EL (cell line): ENCODE results near the gene ZNF335.
"Not testable (repeated sequence)": the region's sequence is repeated elsewhere in the genome, so short reads cannot be mapped to it uniquely, and the experiment has no call there.

Experiments used
- DNase-seq: peaks from one replicate; pipeline ENCODE4 v3.0.0-alpha.2; 2016

ZNF335 gene

DNA sequence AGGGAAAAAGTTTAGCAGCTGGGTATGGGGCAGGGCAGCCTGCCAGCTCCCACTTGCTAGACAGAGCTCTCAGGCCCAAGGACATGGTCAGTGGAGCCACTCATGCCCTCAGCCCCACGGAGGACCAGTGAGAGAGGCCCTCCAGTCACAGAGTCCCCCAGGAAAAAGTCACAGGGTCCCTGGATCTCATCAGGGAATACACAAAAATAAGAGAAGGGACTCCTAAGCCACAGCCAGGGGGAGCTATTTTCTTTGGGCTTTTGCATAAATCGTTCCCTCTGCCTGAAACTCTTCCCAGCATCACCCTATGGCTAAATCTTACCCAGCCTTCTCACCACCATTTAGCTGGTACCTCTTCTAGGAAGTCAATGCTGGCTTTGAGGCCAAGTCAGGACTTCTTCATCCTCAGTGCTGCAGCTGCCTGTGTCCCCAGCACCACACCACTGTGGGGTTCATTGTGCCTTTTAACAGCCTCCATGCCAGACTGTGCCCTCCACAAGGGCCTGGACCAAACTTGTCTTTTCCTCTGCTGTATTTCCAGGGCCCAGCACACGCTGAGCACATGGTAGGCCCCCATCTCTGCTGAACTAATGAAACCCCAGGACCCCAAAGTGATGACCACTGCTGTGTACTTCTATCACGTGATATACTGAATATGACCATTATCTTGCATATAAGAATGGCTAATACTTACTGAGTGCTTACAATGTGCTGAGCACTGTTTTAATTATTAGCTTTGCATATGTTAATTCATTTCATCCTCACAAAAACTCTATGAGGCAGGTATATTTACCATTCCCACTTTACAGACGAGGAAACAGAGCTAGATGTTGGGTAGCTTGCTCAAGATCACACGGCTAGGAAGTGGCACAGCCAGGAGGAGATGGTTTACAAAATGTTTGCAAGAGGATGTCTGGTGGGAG lies 2.0 kb downstream of the ZNF335 start:
- DNase-seq: peak; percentile 75

DNA sequence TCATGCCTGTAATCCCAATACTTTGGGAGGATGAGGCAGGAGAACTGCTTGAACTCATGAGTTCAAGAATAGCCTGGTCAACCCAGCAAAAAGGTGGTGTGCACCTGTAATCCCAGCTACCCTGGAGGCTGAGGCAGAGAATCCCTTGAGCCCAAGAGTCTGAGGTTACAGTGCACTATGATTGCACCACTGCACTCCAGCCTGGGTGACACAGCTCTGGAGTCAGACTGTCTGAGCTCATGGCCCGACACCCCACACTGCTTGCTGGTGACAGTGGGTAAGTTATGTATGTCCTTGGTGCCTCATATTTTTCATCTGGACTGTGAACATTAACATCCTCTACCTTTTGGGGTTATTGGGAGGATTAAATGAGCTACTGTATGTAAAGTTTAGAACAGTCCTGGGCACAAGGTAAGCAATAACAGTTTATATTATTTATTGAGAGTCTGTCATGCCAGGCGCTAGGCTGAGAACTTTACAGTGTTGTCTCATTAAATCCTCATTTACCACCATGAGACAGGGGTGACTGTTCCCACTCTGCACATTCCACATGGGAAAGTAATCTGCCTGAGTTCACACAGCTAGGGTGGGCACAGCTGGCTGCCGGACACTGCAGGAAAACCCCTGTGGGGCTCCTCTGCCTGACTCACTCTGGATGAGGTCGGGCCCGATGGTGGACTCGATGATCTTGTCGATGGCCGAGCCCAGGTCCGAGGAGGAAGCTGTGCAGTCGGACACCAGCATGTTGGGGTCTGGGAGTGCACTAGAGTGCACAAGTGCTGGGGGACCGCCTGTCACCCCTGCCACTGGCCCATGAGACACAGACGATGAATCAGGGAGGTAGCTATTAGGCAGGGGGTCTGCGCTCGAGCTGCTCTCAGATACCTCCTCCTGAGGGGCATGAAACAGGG lies 2.9 kb downstream of the ZNF335 start:
- peak; percentile 84 for DNase-seq

DNA sequence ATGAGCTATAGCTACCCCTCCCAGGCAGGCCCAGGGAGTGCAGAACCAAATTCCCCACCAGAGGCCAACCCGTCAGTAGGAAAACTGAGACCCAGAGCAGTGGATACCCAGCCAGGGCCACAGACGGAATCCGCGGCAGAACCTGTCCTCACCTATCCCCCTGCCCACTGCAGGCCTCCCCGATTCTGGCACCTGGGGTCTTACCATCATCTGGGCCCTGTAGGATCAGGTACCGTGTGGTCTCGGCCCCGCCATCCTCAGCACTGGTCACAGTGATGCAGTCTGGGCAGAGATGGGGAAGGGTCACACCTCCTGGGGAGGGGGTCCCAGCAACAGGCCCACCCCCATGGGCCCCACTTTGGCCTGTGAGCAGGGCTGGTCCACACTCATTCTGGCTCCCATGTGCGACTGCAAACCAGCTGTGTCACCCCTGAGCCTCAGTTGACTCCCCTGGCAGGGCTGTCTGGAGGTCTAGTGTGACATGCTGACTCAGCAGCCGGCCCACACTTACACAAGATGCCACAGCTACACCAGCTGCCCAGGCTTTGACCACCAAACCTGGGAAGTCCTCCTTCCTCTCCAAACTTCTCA lies 3.8 kb downstream of the ZNF335 start:
- no peak for DNase-seq

DNA sequence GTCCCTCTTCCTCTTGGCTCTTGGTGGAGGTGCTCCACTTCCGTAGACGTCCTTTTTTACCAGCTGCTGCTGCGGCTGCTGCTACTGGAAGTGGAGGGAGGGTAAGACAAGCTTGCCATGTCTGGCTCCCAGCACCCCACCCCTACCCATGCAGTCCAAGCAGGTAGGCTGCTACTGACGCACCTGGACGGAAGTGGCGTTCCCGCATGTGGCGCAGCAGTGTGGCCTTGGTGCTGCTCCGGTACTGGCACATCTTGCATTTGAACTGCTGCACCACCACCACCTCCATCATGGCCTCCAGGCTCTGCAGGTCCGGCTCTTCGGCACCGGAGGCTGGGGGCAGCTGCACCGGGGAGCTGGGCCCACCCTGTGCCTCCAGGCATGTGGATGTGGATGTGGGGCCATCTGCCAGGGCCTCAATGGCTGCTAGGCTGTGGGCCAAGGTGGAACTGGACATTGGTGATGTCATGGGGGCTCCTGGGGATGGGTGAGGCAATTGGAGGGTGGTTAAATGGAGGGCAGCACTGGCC lies 4.4 kb downstream of the ZNF335 start:
- DNase-seq: no peak

DNA sequence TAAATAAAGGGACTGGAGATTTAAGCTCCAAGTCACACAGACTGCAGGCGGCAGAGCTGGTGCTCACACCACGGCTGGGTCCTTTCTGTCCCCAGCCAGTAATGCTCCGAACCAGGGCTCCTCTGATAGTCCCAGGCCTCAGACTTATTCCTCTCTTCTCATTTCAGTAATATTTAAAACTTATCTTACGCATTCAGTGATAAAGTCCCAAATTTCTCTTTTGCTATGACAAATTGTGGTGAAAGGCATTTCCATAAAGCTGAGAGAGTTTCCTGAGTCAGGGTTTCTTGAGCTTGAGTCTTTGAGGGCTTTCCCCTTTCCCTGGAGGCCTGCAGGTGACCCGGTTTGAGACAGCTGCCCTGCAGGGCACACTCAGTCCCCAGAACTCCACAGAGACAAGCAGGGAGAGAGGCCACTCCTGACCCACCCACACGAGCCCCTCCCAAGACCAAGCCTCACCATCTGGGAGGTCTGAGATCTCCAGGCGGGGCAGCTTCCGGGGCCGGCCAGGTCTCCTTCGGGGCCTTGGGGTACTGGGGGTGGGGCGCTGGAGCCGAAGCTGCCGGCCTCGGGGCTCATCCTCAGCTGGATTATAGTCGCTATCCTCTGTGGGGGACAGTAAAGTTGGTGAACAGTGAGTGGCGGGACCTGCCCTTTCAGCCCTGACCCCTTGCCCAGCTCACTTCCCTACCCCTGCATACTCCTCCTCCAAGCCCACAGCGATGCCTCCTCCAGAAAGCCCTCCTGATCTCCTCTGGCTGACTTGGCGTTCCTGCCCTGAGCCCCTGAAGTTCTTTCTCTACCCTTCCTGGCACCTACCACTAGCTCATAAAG lies 6.6 kb downstream of the ZNF335 start:
- no peak for DNase-seq

DNA sequence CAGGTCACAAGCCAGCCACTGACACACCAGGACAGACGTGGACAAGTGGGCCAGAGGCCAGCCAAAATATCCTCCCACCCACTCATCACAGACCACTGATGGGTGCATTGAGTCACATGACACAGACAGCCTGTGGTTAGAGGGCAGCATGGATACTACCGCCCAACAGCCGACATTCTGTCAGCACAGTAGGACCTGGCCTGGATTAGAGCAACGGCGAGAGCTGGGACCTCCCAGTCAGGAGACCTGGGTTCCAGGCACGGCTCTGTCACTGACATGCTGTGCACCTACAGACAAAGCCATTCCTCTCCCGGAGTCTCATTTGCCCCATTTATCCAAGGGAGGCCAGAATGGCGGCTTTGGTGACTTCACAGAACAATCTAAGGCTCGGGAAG lies 8.0 kb downstream of the ZNF335 start:
- no peak for DNase-seq

DNA sequence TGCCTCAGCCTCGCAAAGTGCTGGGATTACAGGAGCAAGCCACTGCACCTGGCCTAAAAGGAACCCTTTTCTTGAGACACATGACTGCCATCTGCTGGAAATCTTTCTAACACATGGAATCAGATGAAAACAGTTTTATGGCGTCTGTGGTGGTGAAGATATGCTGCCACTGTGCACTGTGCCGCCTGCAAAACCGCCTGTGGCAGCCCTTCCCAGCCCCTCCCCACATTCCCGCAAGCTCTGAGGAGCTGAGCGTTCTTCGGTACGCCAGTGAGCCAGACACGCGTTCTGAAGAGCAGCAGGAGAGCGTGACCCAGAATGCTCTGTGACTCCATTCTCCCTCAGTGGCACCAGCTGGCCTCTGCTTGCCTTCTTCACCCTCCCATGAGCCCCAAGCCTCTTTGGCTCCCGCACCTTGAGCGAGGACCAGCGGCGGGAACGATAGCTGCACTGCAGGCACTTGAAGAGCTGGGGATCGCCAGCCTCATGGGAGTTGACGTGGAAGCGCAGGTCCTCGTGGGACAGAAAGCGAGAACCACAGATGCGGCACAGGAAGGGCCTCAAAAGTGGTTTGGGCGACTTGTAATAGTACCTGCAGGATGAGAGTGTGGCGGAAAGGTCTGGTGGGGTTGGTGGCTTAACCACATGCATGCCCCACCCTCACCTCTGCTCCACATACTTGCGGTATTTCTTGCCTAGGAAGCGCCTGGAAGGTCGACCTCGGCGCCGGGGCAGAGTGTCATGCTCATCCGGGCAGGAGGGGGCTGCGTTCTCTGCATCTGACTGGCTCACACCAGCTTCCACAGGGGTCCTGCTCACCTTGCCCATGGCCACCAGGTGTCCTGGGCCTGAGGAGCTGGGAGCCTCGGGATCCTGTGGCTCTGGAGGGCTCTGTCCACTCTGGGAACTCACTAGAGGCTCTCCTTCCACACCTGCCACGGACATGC lies 8.7 kb downstream of the ZNF335 start:
- peak; percentile 36 for DNase-seq

DNA sequence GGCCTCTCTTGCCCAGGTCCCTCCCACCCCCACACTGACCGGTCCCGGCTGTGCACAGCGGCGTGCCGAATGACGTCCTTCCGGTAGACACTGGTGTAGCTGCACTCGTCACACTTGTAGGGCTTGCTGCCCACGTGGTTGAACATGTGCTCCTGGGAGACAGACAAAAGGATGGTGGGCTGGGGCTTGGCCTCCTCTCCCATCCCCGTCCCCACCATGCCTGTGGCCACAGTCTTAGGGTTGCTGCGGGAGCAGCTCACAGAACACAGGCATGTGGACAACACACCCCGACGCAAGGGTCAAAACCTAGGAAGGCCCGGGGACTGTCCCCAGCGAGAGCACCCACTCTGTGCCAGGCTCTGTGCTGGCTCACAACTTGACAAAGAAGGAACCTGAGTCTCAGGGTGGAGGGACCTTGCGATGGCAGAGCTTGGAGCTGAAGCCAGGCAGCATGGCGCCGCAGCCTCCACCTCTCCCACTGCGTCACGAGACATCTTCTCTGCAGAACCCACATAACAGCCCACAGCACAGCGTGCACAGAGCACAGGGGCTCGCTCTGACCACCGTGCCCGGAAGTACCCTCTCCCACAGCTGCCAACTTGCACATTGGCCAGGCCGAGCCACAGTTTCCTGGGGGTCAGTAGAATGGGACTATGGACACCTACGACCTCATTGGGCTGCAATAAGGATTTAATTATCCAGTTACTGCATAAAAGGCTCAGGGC lies 9.8 kb downstream of the ZNF335 start:
- DNase-seq: no peak

DNA sequence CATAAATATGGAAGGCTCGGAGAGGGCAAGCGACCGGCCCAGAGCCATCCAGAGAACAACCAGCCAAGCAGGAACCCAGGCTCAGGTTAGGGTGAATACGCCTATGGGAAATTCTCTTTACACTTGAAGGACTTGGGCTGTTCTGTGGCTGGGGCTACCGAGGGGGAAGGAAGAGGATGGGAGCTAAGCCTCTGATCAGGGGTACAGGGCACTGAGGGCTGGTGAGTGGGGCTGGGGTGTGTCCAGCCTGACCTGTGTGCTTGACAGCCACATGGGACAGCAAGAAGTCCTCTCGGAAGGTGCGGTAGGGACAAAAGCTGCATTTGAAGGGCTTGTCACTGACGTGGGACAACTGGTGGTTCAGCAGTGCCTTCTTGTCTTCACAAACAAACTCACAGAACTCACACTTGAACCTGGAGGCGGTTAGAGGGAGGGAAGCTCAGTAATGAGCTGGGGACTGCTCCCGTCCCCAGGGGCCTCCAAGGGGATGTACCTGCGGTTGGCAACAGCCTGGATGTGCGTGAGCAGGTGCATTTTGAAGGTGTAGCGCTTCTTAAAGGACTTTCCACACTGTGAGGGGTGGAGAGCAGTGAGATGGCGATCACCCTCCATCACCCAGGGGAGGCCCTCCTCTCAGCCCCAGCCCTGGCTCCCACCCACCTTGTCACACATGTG lies 11.9 kb downstream of the ZNF335 start:
- no peak for DNase-seq

DNA sequence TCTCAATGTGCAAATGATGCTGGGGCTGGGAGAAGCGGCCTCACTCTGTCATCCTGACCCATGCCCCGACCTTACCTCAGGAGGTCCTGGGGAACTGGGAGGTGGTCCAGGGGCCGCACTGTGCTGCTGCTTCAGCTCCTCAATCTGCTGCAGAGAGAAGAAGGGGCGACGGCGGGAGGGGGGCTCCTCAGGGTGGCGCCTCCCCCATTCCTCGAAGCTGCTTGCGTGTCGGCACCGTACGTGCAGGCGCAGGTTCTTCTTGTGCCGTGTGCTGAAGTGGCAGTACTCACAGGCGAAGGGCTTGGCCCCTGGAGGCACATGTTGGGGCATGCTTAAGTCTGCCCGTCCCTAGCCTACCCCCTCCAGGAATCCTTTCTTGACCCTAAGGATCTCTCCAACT lies 12.9 kb downstream of the ZNF335 start:
- no peak for DNase-seq

DNA sequence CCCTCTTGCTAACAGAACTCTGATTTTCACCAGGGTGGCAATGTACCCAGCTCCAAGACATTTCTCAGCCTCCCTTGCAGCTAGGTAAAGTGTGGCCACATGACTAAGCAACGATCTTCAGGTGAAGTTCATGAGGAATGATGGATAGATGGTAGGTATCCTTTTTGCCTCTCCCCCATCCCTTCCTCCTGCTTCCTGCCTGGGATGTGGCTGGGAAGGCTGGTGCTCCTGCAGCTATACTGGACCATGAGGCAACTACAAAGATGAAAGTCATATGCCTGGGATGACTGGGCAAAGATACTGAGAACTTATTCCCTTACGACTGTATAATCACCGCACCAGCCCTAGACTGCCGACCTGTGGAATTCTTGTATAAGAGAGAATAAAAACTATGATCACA lies 13.4 kb downstream of the ZNF335 start:
- DNase-seq: no peak

DNA sequence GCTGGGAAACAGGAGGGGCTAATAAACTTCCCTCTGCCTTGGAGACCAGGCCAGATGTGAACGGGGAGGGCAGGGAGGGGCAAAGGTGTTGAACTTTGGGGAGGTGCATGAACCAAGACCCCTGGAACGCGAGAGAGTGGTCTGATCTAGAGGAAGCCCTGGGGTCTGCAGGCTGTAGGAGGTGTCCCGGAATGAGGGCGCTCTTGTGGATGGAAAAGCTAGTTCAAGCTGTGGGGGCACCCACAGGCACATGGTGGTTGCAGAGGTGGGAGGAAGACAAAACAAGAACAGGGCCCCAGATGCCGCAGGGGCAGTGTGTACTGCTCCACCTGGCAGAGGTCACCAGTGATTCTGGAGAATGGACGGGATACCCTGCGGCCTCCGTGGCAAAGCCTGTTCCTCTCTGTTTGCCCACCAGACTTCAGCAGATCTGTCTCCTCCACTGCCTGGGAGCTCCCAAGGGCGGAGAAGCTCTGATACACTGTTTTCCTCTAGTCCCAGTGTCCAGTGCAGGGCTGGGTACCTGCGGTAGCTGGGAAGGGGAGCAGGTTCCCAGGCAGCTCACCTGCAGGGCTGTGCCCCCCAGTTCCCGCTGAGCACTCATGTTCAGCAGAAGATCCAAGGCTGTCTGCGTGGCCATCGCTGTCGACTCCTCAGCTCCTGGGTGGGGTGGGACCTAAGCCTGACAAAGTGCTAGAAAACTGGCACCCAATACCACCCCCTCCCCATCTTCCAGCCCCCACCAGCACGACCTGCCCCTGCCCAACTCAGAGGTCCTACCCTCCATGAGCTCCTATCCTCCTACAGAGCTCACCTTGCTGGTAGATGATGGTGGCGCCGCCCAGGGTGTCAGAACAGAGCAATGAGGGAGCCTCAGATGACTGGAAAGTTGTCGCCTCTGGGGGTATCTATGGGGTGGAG lies 14.7 kb downstream of the ZNF335 start:
- DNase-seq: no peak

DNA sequence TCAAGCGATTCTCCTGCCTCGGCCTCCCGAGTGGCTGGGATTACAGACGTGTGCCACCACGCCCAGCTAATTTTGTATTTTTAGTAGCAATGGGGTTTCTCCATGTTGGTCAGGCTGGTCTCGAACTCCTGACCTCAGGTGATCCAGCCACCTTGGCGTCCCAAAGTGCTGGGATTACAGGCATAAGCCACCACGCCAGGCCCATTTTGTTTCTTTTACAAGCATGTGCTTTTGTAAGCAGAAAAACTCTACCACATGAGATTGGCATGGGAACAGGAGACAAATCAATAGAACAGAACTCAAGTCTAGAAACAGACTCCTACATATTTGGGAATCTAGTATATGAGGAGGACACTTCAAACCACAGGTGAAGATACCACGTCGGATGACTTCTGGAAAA lies 15.7 kb downstream of the ZNF335 start:
- not testable (repeated sequence) for DNase-seq

DNA sequence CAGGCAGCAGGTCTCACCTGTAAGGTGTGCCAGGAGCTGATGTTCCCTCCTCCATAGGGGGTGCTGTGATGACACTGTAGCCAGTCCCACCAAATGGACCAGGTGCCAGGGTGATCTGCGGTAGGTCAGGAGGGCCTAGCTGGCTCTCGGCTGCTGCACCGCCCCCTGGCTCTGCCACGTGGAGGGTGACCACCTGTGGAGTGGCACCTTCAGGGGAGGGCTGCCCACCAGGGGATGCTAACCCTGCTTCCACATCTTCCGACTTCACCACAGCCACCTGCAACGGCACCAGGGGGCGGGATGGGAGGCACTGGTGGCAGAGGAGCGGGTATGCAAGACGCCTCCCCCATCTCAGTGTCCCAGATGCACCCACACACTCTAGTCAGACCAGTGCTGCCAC lies 18.3 kb downstream of the ZNF335 start:
- no peak for DNase-seq

DNA sequence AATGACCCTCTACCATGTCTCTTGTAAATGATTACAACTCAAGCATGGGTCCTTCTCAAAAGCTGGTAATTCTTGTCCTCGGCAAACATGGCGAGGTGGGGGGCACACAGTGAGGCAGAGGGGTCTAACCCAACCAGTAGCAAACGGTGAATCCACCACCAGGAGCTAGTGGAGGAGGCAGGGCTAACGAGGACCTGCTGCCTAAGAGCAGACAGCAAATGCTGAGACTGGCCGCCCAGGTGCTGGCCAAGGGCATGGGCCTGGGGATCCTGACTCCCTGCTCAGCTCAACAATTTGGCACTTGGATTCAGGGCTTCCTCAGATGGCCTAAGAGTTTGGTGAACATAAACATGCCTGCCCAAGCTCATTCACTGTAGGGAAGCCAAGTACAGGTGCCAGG lies 19.1 kb downstream of the ZNF335 start:
- DNase-seq: no peak

DNA sequence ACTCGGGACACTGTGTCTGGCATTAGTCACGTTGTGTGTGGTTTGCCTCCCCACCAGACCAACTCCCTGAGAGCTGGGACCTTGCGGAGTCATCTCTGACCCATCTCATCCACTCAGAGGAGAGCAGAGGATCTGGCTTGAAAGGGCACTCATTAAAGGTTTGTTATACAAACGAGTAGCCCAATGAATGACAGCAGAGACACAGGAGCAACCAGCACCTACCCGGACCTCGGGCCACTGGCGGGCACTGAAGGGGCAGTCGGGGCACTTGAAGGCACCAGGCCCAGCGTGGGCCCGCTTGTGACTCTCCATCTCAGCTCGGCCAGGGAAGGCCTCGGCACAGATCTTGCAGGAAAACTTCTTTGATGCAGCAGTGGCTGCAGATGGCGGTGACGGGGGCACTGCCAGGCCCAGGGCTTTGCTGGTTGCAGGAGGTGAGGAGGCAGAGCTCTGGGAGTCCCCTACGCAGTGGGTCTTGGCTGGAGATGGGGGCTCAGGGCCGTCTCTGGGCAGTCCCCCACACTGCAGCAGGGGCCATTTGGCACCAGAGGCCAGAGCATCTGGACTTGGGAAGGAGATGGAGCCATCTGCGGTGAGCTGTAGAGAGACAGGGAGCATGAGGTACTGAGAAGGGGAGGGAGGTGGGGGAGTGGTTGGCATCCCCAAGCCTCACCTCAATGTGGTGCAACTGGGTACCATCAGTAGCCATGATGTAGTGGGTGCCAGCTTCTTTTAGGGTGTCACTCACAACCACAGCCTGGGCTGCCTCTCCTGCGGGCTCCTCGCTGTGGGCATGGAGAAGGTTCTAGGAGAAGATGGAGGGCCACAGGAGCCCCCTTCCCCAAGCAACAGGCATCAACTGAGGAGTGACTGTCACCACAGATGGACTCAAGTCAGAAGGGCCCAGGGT lies 19.8 kb downstream of the ZNF335 start:
- DNase-seq: no peak

DNA sequence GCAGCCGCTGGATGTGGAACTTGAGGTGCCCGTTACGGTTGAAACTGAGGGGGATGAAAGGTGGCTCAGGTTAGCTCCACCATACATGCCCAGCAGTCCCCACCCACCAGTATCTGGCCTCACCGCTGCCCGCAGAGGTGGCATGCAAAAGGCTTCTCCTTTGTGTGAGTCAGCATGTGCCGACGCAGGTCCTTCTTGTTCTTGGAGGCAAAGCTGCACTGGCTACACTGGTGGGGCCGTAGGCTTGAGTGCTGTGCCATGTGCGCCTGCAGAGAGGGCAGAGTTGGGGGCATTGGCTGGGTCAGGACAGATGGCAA lies 21.7 kb downstream of the ZNF335 start:
- no peak for DNase-seq
